ENCODE results near the gene FEM1C. TPM values are rescaled to one million over a fixed set of nuclear protein-coding genes. Genes with fewer than 3 reads are reported as not detected.
"Not testable (repeated sequence)": the region's sequence is repeated elsewhere in the genome, so short reads cannot be mapped to it uniquely, and the experiment has no call there.

The FEM1C gene
- total RNA-seq, 1 donor from 2014 or later: 25.2 TPM

DNA sequence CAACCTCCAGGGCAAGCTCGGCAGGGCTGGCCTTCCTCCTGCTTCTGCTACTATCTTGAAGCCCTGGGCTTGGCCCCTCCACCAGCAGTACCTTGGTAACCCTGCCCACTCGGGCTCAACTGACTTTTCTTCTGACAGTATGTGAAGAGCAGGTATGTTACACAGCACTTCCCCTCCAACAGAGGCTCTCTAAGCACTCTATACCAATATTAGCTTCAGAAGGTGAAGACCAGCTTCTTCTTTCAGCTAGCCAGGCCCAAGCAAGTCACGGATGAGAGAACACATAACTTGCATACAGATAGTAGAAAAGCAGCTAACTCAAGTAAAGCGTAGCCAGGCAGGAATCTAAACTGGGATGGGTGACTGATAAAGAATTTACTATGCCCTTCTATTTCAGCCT is 64.3 kb downstream of the FEM1C start:
- no peak for DNase-seq (ENCODE audit: low spot score)

DNA sequence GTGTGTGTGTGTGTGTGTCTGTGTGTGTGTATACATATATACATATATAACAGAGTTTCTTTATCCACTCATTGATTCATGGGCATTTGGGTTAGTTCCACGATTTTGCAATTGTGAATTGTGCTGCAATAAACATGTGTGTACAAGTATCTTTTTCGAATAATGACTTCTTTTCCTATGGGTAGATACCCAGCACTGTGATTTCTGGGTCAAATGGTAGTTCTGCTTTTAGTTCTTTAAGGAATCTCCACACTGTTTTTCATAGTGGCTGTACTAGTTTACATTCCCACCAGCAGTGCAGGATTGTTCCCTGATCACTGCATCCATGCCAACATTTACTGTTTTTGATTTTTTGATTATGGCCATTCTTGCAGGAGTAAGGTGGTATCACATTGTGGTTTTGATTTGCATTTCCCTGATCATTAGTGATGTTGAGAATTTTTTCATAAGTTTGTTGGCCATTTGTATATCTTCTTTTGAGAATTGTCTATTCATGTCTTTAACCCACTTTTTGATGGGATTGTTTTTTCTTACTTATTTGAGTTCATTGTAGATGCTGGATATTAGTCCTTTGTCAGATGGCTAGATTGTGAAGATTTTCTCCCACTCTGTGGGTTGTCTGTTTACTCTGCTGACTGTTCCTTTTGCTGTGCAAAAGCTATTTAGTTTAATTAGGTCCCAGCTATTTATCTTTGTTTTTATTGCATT is 65.3 kb downstream of the FEM1C start:
- not testable (repeated sequence) for DNase-seq (ENCODE audit: low spot score)

DNA sequence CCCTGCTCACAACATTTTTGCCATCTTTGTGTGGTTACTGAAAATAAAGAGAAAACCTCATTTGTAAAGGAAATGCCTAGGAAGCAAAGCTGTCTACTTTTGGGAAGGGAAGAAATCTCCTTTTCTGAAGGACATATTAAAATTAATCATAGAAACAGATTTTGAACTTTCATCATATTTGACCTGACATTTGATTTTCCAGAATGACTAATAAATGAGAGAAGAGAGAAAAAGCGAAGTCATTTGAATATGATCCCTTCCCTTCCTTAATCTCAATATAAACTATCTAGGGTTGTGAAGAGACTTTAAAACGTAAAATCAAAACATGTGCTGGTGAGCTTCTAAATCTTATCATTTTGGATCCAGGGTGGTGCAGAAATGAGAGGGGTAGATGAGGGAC is 66.3 kb downstream of the FEM1C start:
- DNase-seq (ENCODE audit: low spot score): no peak

DNA sequence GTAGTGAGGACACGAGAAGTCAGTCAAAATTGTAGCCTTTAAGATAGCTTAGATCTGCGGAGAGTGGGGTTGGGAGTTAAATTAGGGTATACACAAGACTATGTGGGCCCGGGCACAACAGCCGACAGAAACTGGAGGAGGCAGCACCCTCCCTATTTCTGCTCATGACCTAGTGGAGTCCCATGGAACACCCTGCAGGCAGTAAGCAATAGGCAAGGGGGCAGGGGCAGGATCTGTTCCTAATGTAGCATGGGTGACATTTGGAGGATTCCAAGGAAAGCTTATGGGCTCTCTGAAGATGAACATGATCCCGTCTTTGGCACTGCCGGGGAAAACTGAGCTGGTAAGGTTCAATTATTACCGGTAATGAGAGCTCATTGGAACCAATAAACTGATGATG is 67.0 kb downstream of the FEM1C start:
- no peak for DNase-seq (ENCODE audit: low spot score)

DNA sequence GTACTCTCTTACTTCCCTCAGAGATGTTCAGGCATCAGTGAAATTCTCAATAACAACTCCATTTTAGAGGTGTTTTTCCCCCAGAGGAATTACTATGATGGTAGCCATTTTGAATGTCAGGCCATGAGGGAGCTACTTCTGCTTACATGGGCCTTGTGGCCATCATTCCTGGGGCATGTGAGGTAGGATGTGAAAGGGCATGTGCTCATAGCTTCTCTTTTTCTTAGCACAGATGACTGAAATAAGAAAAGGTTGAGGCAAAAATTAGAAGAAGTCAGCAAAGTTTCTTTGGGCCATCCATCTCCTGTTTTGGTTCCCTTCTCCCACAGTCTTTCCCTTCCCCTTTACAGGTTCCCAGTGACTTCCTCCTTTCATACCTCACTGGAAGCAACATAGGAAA is 68.8 kb downstream of the FEM1C start:
- no peak for DNase-seq (ENCODE audit: low spot score)

DNA sequence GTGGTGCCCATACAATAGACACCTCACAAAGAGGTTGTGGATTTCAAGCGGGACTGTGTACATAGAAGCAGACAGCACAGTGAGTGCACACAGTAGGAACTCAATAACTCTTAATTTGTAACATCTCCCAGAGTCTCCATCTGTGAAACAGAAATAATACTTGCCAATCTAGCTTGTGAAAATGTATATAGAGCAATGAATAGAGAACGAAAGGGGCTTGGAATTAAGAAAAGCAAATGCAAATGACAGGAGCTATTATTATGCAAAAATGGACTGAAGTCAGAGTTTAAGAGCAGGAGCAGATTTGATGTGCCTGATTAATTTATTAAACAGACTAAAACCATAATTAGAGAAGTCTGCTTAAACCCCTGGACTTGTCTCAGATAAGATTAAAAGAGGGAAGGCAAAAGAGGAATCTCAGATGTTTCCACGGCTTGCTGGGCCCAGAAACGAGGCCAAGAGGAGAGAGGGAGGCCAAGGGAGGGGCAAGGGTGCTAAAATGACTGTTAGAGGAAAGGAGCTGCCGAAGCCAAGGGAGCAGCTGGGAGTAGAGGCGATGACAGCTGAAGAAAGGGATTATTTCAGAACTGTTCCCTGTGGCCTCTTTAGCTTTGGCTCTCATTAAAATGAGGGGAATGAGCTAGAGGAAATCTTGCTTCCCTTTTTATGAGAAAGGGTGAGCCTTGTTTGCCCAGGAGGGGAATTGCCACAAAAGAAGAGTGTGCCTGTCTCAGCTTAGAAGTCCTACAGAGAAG is 72.1 kb downstream of the FEM1C start:
- no peak for DNase-seq (ENCODE audit: low spot score)

DNA sequence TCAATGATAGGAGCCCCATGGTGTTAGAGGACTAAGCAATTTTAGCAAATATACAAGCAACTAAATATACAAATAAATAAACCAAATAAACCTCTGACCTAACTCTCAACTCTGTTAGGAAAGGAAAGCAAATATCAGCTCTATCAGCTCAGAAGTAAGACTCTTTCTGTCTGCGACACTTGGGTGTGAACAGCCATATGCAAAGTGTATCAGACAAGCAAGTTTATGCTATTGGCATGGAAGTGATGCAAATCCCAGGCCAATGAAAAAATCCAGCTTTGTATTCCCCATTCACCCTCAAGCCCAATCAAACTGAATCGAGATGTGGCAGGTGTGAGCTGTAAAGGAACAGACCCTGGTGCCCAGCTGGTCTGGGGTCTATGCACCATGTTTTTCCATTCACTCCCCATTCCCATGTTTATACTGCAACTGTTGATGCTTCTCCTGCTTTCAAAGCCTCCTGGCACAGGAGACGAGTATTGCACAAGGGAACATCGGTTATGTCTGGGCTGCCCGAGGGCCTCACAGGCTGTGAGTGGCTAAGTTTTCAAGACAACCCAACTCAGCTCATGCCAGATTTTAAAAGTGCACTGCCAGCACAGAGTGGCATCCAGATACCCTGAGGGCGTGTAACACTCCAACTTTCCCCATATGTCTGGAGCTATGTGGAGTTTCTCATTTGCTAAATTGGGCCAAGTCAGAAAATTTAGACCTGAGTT is 73.1 kb downstream of the FEM1C start:
- DNase-seq (ENCODE audit: low spot score): no peak

DNA sequence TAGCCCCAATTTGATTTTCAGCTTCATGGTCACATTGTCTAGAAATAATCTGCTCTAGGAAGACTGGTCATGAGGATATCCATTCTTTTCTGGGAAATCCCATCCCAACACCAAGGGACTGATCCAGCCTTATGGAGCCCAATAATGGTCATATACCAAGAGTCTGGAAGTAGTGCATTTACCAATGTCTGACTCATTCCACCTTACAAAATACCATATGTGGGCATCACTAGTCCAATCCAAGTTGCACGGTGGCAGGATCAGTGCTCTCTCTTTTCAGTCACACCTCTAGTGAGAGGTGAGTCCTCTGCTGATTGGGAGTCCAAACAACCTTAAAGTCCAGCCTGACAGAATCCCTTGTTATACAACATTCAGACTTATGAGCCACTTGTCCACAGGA is 73.7 kb downstream of the FEM1C start:
- DNase-seq (ENCODE audit: low spot score): no peak

Other genes starting within 250 kb of the FEM1C start
- 4.3 TPM for gene CCDC112, start 248.1 kb downstream of the FEM1C start, total RNA-seq
- 6.3 TPM for gene TICAM2, start 57.7 kb upstream of the FEM1C start, total RNA-seq
- 82.8 TPM for gene TMED7, start 81.3 kb upstream of the FEM1C start, total RNA-seq

Data from mesenteric fat pad (tissue), 1 donor.